Measurements from ENCODE around the gene CAVIN4.

The CAVIN4 gene

GRCh38 chr9:100577776-100578448, at the start of gene CAVIN4:
Gene CAVIN4, plus strand, starts transcription at chr9:100578079. Its CDS starts 65 bp downstream, at chr9:100578144.
- no peak for DNase-seq

GRCh38 chr9:100534401-100534800, 43.5 kb upstream of the CAVIN4 start:
- peak in 1 of 2 experiments; percentile 32 for DNase-seq

- DNase-seq, result no peak
Observed at GRCh38 chr9:100540327-100540726, 37.6 kb upstream of the CAVIN4 start.

GRCh38 chr9:100549048-100549447, 28.8 kb upstream of the CAVIN4 start:
- no peak for DNase-seq

GRCh38 chr9:100554935-100555401, 22.9 kb upstream of the CAVIN4 start:
- DNase-seq, result no peak

- DNase-seq, result no peak
Observed at GRCh38 chr9:100555471-100555870, 22.4 kb upstream of the CAVIN4 start.

- no peak for DNase-seq
Observed at GRCh38 chr9:100557053-100557452, 20.8 kb upstream of the CAVIN4 start.

- DNase-seq, result no peak
Observed at GRCh38 chr9:100561256-100561655, 16.6 kb upstream of the CAVIN4 start.

GRCh38 chr9:100567856-100568255, 10.0 kb upstream of the CAVIN4 start:
- no peak for DNase-seq

- no peak for DNase-seq
Observed at GRCh38 chr9:100573655-100574260, 4.1 kb upstream of the CAVIN4 start.

GRCh38 chr9:100575006-100575405, 2.9 kb upstream of the CAVIN4 start:
- DNase-seq, result no peak

GRCh38 chr9:100575765-100576386, 2.0 kb upstream of the CAVIN4 start:
- DNase-seq, result no peak

- DNase-seq, result no peak
Observed at GRCh38 chr9:100578610-100579009, 731 bp downstream of the CAVIN4 start.

GRCh38 chr9:100579665-100580064, 1.8 kb downstream of the CAVIN4 start:
- DNase-seq, result no peak

GRCh38 chr9:100580257-100580656, 2.4 kb downstream of the CAVIN4 start:
- DNase-seq, result no peak

GRCh38 chr9:100581081-100581480, 3.2 kb downstream of the CAVIN4 start:
- no peak for DNase-seq

- peak in 1 of 2 experiments; percentile 40 for DNase-seq
Observed at GRCh38 chr9:100581661-100582060, 3.8 kb downstream of the CAVIN4 start.

- DNase-seq, result no peak
Observed at GRCh38 chr9:100583014-100583802, 5.3 kb downstream of the CAVIN4 start.

- DNase-seq, result no peak
Observed at GRCh38 chr9:100584951-100585350, 7.1 kb downstream of the CAVIN4 start.

GRCh38 chr9:100586093-100586492, 8.2 kb downstream of the CAVIN4 start:
- DNase-seq, result no peak

- no peak for DNase-seq
Observed at GRCh38 chr9:100587375-100587774, 9.5 kb downstream of the CAVIN4 start.

GRCh38 chr9:100589582-100589981, 11.7 kb downstream of the CAVIN4 start:
- no peak for DNase-seq

GRCh38 chr9:100590481-100590880, 12.6 kb downstream of the CAVIN4 start:
- DNase-seq, result no peak

All from NCI-H2081 (cell line).